Measurements from ENCODE around the gene TRPC4AP.

DNA sequence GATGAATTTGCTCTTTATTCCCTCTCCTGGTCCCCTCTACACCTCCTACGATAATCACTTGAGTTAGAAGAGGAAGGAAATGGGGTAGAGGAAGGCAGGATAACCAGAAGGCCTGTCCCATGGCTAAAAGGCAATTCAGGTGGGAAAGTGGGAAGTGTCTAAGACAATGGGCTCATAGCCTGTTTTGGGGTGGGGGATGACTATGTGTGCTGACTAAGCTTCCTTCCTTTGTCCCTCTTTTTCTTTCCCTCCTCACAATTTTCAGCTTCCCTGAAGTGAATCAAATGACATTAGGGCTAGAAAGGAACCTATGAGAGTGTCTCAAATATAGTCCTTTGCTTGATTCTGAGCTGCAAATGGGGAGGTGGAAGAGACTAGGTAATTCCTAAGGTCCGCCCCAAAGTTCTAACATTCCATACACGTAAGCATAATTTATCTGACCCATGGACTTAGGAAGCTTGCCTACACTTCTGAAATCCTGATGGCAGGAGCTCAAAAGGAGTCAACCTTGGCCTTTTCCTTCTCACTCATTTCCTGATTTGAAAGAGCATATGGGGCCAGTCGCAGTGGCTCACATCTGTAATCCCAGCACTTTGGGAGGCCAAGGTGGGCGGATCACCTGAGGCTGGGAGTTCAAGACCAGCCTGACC is 30.3 kb upstream of the TRPC4AP start:
- TF ChIP-seq CTCF (IDR thresholded peaks at IDR 0.05), result no peak
- no peak for TF ChIP-seq POLR2A (IDR thresholded peaks at IDR 0.05)
- no peak for TF ChIP-seq POLR2AphosphoS5 (IDR thresholded peaks at IDR 0.05)

All from upper lobe of left lung (tissue), 4 donors.